Measurements from ENCODE around the gene STK35. TPM values are rescaled to one million over a fixed set of nuclear protein-coding genes. Genes with fewer than 3 reads are reported as not detected.

STK35 gene
- total RNA-seq, 1 donor from 2014 or later = 13.5 TPM

DNA sequence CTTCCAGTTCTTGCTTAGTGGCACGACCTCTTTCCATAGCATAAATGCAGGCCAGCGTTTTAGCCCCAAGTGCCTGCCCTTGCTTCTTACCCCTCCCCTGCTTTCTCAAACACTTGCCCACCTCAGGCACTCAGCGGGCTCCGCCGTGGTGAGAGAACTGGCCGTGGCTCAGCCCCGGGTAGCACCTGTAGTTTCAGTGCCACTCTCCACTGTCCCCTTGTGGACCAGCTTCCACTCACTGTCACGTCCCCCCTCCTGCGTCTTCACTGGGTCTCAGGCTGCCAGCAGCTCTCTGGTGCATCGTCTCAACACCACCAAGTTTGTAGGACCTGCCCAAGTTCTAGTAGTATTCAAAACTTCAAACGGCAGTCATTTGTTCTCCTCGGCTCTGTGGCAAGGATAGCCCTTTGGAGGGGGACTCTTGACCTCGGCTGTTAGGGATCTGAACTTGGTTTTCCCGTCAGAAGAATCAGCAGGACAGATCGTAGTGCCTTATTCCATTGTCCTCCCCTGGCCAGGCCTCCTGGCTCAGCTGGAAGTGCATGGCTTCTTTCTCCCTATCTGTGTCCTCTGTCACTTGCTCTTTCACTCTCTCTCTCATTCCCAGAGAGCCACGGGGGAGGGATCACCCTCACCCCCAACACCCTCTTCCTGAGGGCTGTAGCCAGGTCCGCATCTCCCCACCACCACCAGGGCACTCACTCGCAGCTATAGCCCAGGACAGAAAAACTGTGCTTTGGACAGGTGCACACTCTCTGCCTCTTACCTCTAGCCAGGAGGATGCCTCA, 44.6 kb downstream of the STK35 start:
- ATAC-seq = peak; percentile 51
- no peak for DNase-seq (ENCODE audit: missing footprints)

DNA sequence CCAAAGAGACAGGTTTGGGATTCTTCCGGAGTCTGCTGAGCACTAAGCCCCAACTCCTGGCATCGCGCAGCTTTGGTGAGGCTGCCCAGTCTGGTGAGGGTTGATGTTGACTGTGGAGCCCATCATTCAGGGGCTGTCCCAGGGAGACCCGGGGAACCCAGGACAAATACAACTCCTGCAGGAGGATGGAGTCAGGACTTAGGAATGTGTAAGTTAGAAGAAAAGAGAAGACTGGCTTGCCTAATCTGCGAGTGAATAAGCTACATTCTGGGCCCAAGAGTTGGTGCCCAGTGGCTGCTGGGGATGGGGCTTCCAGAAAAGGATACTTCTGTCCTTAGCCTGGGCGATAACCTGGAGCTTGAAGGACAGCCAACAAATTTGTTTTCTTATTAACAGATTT, 47.9 kb downstream of the STK35 start:
- intact Hi-C loops (cut with DNase I) = loop anchor here (10.0 kb wide), 1 partner anchor 215 kb away; no protein-coding TSS in a partner anchor
- no peak for ATAC-seq
- no peak for DNase-seq (ENCODE audit: missing footprints)

More for the DNA sequence above, 44.6 kb downstream of the STK35 start:
- intact Hi-C loops (cut with DNase I) = loop anchor here (10.0 kb wide), 1 partner anchor 211 kb away; no protein-coding TSS in a partner anchor

GRCh38 chr20:2150660-2151059, 49.0 kb downstream of the STK35 start:
- ATAC-seq (no peak), DNase-seq (ENCODE audit: missing footprints) (no peak)
- intact Hi-C loops (cut with DNase I) = no loop called here

DNA sequence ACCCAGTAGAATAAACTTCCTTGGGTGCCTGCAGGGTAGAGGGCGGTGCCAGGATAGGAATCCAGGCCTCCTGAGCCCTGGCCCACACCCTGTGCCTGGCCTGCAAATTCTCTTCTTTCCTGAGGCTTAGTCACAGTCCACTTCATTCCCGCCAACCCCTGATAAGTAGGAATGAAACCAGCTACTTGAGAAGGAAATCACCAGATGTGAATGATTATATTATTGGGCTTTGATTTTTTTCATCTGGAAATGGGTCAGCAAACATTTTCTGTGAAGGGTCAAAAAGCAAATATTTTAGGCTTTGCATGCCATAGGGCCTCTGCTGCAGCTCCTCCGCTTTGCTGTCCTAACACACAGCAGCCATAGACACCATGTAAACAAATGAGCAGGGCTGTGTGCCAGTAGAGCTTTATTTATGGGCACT, 50.2 kb downstream of the STK35 start:
- ATAC-seq = peak; percentile 74
- intact Hi-C loops (cut with DNase I) = no loop called here
- no peak for DNase-seq (ENCODE audit: missing footprints)

DNA sequence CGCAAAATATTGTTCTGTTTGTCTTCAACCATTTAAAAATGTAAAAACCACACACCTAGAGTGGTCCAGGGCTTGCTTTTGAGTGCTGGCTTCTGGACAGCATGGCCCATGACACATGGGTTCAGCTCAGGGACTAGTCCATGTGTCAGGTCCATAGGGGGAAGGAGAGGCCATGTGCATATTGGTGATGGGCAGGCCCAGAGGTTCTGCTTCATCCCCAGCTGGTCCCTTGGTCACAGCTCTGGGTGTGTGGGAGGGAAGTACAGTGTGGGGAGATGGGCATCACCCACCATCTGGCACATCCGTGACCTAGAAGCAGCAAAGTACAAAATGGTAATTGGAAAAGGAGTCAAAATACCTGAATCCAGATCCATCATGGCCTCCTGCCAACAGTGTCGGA, 50.7 kb downstream of the STK35 start:
- intact Hi-C loops (cut with DNase I) = no loop called here
- peak; percentile 31 for ATAC-seq
- DNase-seq (ENCODE audit: missing footprints) = no peak

DNA sequence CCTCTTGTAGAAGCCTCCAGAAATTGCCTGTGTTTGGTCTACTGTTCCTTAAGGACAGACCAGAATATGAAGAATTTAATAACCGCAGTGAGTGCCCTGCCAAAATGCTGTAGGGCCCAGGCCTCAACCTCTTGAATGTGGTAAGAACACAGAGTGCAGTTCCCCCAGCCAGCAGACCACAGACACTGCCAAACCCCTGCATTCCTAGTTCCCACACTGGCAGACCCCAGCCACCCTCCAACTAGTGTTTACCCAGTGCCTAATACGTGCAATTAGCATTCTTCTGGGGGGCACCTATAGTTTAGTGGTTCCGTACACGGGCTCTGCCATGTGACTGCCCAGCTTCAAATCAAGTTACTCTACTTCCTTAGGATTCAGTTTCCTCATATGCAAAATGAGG, 51.7 kb downstream of the STK35 start:
- ATAC-seq (no peak), DNase-seq (ENCODE audit: missing footprints) (no peak)
- intact Hi-C loops (cut with DNase I) = no loop called here

DNA sequence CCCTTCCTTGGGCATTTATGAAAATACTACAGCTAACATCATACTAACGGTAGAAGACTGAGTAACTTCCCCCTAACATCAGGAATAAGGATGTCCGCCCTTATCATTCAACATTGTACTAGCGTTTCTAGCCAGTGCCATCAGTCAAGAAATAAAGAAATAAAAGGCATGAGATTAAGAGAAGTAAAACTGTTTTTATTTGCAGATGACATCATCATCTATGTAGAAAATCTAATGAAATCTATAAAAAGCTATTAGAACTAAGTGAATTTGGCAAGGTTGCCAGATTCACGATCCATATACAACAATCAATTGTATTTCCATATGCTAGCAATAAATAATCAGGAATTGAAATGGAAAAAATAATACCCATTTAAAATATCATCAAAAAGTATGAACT, 54.6 kb downstream of the STK35 start:
- DNase-seq (ENCODE audit: missing footprints) = no peak
- intact Hi-C loops (cut with DNase I) = no loop called here
- no peak for ATAC-seq

DNA sequence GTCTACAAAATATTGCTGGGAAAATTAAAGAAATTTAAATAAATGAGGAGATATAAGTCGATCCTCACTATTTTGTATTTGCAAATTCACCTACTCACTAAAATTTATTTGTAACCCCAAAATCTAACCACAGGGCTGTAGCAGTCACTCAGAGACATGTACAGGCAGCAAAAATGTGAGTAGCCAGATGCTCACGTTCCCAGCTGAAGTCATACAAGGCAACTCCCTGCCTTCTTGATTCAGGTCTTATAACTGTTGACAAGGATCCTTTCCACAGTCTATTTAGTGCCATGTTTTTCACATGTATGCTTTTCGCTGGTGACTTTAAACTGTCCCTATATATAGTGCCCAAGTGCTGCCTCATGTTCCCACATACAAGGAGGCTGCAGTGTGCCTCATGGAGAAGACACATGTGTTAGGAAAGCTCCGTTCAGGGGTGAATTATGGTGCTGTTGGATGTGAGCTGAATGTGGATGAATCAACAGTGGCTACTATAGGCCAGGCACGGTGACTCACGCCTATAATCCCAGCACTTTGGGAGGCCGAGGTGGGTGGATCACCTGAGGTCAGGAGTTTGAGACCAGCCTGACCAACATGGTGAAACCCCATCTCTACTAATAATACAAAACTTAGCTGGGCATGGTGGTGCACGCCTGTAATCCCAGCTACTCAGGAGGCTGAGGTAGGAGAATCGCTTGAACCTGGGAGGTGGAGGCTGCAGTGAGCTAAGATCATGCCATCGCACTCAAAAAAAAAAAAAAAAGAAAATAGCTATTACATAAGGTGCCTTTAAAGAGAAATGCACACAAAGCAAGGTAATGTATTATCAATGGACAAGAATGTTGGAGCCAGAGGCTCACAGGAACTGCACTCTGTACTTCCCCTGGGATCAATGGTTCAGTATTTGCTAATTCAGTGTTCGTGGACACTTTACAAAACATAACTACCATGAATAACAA, 55.3 kb downstream of the STK35 start:
- DNase-seq (ENCODE audit: missing footprints) (no peak), ATAC-seq (no peak)
- intact Hi-C loops (cut with DNase I) = no loop called here

DNA sequence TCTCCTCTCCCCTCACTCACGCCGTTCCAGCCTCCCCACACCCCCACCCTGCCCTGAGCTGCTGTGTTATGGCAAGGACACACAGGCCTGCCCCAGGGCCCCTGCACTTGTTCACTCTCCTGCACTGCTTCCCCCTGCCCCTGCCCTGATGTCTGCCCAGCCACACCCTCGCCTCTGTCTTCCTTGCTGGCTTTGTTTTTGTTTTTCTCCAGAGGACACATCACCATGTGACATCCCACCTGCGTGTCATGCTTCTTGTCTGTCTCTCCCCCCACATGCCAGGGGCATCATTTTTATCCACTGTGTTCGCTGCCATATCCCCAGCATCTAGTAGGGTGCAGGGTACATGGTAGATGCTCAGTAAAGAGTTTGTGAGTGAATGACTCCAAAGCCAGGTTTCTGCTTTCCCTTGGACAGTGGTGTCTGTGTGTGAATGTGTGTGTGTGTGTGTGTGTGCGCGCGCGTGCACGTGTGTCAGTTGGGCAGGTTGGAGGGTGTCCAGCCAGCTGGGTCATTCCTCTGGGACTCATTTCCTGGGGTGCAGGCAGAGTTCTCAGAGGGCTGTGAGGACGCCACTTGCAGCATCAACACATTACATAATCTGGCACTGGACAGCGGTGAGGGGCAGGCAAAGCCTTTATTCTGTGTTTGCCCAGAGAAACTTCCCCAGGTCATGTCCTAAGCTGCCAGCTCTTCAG, 60.6 kb downstream of the STK35 start:
- no peak for DNase-seq (ENCODE audit: missing footprints)
- intact Hi-C loops (cut with DNase I) = no loop called here
- no peak for ATAC-seq

DNA sequence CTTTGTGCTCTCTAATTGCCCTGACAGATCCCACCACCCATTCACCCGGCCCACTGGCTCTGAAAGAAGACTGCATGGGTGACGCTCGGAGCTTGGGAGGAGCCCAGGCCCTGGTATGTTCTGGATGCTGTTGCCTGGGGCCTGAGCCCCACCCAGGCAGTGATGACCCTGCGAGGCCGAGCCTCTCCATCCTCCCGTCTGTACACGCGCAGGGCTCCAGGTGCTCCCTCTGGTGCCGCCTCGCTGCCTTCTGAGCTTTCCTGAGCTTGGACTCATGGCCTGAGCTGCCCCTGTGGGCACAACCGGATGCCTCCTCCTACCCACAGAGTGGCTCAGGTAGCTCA, 61.2 kb downstream of the STK35 start:
- no peak for ATAC-seq
- intact Hi-C loops (cut with DNase I) = no loop called here
- no peak for DNase-seq (ENCODE audit: missing footprints)

- DNase-seq (ENCODE audit: missing footprints) = no peak
- intact Hi-C loops (cut with DNase I) = no loop called here
Measured at GRCh38 chr20:2163312-2163711, 61.7 kb downstream of the STK35 start.

GRCh38 chr20:2163757-2164156, 62.1 kb downstream of the STK35 start:
- intact Hi-C loops (cut with DNase I) = no loop called here
- ATAC-seq (no peak), DNase-seq (ENCODE audit: missing footprints) (no peak)

More at GRCh38 chr20:2163312-2163711, 61.7 kb downstream of the STK35 start:
- ATAC-seq = no peak

DNA sequence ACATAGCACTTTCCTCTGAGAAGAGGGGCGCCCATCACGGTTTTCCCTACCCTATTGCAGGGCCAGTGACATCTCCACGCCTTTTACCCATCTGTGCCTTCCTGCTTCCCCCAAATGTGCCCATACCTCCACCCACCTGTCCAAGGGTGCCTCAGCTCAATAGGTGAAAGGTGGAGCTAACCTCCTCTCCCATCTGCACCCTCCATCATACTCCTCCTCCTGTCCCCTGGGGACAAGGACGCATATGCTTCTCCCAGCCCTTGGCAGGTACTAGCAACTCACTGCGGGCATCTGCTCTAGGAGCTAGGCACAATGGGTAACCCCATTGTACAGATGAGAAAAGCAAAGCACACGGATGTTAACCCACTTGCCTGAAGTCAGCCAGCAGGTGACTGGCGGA, 62.8 kb downstream of the STK35 start:
- intact Hi-C loops (cut with DNase I) = no loop called here
- no peak for DNase-seq (ENCODE audit: missing footprints)
- ATAC-seq = no peak

DNA sequence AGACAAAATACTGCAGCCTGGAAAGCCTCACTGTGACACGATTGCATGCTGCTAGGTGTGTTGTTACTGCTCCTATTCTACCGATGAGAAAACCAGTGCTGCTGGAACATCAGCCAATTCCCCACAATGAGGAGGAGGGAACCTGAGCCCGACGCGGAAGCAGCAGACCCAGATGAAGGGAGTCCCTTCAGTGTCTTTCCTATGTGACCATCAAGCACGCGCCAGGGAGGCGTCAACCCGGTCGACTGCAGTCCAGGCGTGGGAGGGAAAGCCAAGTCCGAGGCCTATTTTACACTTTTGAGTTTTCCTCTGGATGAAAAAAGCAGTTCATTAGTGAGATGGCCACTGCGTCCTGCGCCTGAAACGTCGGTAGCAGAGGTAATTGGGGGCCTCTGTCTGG, 63.3 kb downstream of the STK35 start:
- intact Hi-C loops (cut with DNase I) = no loop called here
- no peak for DNase-seq (ENCODE audit: missing footprints)
- no peak for ATAC-seq

- intact Hi-C loops (cut with DNase I) = no loop called here
- DNase-seq (ENCODE audit: missing footprints) (no peak), ATAC-seq (no peak)
Measured at GRCh38 chr20:2165871-2166270, 64.2 kb downstream of the STK35 start.

GRCh38 chr20:2167112-2167511, 65.5 kb downstream of the STK35 start:
- no peak for DNase-seq (ENCODE audit: missing footprints)
- ATAC-seq = no peak
- intact Hi-C loops (cut with DNase I) = no loop called here

- no peak for DNase-seq (ENCODE audit: missing footprints)
- intact Hi-C loops (cut with DNase I) = no loop called here
Measured at GRCh38 chr20:2168946-2169345, 67.3 kb downstream of the STK35 start.

GRCh38 chr20:2169456-2170088, 67.9 kb downstream of the STK35 start:
- intact Hi-C loops (cut with DNase I) = loop anchor here (10.0 kb wide), 2 partner anchors 275 to 365 kb away; partner anchors contain the start of gene SIRPA
- DNase-seq (ENCODE audit: missing footprints) (no peak), ATAC-seq (no peak)

More at GRCh38 chr20:2168946-2169345, 67.3 kb downstream of the STK35 start:
- ATAC-seq = no peak

GRCh38 chr20:2170404-2170803, 68.8 kb downstream of the STK35 start:
- no peak for ATAC-seq
- intact Hi-C loops (cut with DNase I) = loop anchor here (10.0 kb wide), 2 partner anchors 276 to 366 kb away; partner anchors contain the start of gene SIRPA

More at GRCh38 chr20:2170404-2170803, 68.8 kb downstream of the STK35 start:
- no peak for DNase-seq (ENCODE audit: missing footprints)
